GM18868 (cell line): Measurements from ENCODE around the gene NPY4R.
"Not testable (repeated sequence)": the region's sequence is repeated elsewhere in the genome, so short reads cannot be mapped to it uniquely, and the experiment has no call there.

Experiments
- ATAC-seq: cut with Tn5 transposase; IDR thresholded peaks from one replicate; pipeline ENCODE4 v1.9.1; 2021; ENCODE audit warnings: mild to moderate bottlenecking, moderate library complexity; ENCODE audit not compliant: unreplicated experiment

Gene NPY4R

DNA sequence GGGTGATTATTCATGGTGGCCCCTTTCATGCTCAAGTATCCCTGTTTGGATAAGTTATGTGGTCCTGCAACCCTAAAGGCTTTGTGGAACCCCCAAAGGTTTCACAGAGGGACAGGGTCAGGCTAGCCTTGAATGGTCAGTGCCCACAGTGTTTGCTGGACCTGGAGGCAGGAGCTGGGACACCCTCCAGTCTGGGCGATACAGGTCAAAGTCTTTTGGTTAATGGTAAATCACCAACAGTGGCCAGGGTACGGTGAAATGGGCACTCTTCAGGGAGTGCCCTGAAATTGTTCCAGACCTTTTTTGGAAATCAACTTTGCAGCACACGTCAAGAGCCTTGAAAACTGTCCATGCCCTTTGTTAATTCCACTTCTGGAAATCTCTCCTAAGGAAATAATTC is 8.7 kb downstream of the NPY4R start:
- ATAC-seq = not testable (repeated sequence)

DNA sequence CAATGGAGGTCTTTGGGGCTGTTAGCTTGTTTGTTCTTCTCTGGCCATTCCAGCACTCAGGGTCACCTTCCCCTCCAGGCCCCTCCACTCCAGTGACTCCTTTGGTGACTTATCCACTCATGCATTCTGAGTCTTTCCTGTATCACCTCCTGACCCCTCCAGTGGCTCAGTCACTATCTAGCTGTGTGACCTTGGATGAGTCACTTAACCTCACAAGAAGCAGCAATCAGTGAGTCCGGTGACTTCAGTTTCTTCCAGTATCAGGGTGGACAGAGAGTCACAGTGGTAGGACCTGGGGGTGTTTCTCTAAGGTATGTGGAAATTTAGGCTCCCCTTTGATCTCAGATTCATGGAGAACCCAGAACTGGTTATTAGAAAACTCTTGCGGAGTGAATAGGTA is 9.8 kb downstream of the NPY4R start:
- ATAC-seq = not testable (repeated sequence)

GRCh38 chr10:46451365-46451764 is 14.4 kb downstream of the NPY4R start:
- not testable (repeated sequence) for ATAC-seq

DNA sequence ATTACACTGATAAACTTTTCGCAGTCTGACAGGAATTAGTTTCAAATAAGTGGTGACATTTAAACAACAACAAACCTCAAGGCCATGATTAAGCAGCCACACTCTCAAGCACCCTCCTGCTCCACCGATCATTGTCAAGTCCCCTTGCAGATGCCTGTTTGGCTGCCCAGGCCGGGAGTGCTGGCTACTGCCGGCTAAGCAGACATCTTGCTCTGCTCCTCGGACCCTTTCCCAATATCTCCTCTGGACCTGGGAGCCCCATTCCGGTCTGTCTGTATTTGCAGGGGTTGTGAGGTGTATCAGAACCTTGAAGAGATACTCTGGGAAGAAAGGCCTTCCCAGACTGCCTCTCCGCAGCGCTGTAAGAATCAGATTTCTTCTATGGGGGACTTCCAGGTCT is 14.9 kb downstream of the NPY4R start:
- not testable (repeated sequence) for ATAC-seq

GRCh38 chr10:46447439-46447838 is 18.3 kb downstream of the NPY4R start:
- not testable (repeated sequence) for ATAC-seq

DNA sequence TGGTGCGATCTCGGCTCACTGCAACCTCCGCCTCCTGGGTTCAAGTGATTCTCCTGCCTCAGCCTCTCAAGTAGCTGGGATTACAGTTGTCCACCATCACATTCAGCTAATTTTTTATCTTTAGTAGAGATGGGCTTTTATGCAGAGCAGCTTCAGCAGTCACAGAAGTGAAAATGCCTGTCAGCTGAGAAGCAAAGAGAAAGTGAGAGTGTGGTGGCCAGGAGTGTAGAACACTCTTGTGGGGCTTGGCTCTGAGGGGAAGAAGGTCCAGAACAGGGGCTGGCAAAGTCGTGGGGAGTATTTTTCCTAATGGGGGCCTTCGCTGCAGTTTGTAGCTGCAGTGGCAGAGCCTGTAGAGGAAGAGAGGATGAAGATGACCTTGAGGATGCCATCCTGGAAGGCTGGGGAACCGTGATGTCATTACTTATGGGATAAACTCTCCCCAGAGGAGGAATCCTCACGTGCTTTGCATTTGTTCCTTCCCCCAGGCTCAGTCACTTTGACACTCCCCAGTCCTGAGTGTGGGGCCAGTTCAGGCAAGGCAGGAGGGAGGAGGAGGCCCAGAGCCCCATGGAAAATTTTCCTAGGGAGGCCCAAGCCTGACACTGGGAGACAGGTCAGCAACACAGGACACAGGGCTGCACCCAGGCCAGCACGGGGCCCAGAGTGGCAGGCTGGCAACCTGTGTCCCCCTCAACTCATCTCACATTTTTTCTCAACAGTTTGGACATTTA is 20.2 kb downstream of the NPY4R start:
- ATAC-seq = peak; percentile 83

- ATAC-seq = not testable (repeated sequence)
These were observed 22.3 kb downstream of the NPY4R start for GRCh38 chr10:46443422-46443821.

GRCh38 chr10:46442706-46443275 is 23.0 kb downstream of the NPY4R start:
- ATAC-seq = not testable (repeated sequence)

DNA sequence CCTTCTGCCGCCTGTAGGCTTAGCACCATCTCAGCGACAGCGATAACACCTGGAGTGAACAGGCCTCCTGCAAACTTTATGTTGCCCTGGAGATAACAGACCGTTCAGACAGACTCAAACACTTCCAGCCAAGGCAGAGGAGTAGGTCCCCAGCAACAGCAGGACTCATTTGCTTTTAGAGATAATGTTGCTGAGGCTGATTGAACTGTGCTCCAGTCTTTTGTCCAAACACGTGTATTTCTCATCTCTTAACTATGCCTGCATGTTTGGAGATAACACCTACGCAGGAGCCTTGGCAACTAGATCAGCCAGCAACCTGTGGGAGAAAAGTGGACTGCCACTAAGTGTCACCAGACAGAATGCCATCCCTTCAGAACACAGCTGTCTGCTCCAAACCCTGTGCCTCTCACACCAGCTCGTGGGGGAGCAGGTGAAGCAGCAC is 23.9 kb downstream of the NPY4R start:
- not testable (repeated sequence) for ATAC-seq

DNA sequence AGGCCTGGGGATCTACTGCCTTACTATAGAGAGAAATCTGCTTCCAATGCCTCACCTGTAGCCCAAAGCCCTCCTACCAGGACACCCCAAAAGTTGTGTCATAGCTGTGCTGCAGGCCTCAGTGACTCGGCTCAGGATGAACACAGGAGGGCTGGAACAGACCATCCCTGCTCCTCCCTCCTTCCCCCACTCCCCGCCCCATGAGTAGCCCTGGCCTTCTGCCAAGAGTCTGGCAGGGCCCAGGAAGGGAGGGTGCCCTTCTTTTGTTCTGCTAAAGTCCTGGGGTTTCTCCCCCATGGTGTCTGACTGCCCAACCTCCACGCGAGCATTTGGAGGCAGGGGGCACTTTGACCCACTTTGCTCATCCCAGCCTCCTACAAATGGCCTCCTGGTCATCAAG is 24.8 kb downstream of the NPY4R start:
- not testable (repeated sequence) for ATAC-seq

GRCh38 chr10:46423550-46423949 is 42.2 kb downstream of the NPY4R start:
- not testable (repeated sequence) for ATAC-seq

GRCh38 chr10:46419570-46420379 is 46.0 kb downstream of the NPY4R start:
- not testable (repeated sequence) for ATAC-seq

GRCh38 chr10:46418283-46418682 is 47.5 kb downstream of the NPY4R start:
- not testable (repeated sequence) for ATAC-seq

DNA sequence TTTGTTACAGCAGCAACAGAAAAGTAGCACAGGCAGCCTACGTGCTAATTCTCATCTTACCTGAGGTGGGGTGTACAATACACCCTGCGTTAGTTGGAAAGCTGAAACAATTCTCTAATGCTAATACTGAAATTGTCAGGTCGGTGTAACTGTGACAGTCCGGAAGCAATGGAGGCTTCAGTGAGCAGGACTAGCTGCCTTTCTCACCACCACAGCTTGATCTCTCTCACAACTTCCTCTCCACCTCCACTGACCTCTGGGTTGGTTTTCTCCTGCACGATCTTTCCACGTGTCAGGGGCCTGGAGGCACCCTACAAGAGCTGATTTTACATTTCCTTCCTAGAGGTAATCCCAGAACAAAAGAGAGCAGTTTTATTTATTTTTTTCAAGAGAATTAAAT is 50.5 kb downstream of the NPY4R start:
- ATAC-seq = peak; percentile 95

DNA sequence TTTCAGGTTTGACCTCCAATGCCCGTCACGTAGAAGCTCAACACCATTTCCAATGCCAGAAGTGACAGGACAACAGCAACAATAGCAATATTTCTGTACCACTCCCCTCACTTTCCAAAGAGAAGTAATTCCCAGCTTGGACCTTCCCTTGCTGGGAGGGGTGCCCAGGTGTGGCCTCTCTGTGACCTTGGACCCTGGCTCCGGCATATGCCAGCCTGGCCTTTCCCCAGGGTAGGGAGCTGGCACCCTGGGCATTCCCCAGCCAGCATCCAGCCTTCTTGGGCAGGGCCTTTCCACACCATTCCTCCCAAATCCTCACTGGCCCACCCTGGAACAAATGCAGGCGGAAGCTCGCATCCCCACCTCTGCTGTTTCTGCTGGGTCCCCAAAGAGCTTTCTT is 53.1 kb downstream of the NPY4R start:
- ATAC-seq = not testable (repeated sequence)

DNA sequence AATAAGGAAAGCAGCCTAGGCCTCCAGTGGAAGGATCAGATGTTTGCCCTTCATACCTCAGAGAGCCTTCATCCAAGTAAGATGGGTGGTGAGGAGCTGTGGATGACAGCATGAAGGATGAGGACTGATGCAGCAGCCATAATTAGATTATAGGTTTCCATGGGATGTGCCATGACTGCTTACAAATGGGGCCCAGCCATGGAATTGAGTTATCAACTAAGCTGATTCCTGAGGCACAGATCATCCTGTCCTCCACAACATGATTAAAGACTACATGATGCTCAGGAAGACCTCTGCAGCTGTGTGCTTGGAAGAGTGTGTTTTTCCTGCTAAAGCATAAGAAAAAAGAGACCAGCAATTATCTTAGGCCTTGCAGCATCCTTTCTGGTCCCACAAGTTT is 54.6 kb downstream of the NPY4R start:
- ATAC-seq = not testable (repeated sequence)
